SK-N-MC (cell line): ENCODE data around the gene CDC40.
"Not testable (repeated sequence)": the region's sequence is repeated elsewhere in the genome, so short reads cannot be mapped to it uniquely, and the experiment has no call there.

Source experiments
- DNase-seq: peaks from one replicate; pipeline ENCODE4 v3.0.0-alpha.2; 2011; ENCODE audit warnings: low read depth, low spot score
- H3K27ac ChIP-seq: fragments of 200-600 bp; sonication (generic); 2 replicates; pipeline ENCODE4 v1.5.1; 2016; ENCODE audit warnings: mixed run types
- H3K36me3 ChIP-seq: fragments of 200-600 bp; sonication (generic); 2 replicates; pipeline ENCODE4 v1.6.1; 2017; ENCODE audit warnings: antibody characterized with exemption, low read length, mixed read lengths; ENCODE audit not compliant: insufficient read depth
- H3K4me3 ChIP-seq: fragments of 200-600 bp; sonication (generic); 2 replicates; pipeline ENCODE4 v1.5.1; 2016
- H3K9ac ChIP-seq: fragments of 200-600 bp; sonication (generic); 2 replicates; pipeline ENCODE4 v1.8.0; 2017; ENCODE audit warnings: mixed run types, mixed read lengths; ENCODE audit not compliant: insufficient read length
- H3K9me3 ChIP-seq: fragments of 200-600 bp; sonication (generic); 2 replicates; pipeline ENCODE4 v1.6.1; 2017; ENCODE audit warnings: low read depth, mild to moderate bottlenecking, antibody characterized with exemption, low read length, moderate library complexity, mixed read lengths
- EZH2 ChIP-seq: fragments of 200-600 bp; sonication (generic); IDR thresholded peaks from one replicate; pipeline ENCODE4 v1.6.1; 2017; ENCODE audit warnings: antibody characterized with exemption
- FOXP2 ChIP-seq: optimal IDR thresholded peaks from 2 replicates; pipeline ENCODE3; 2011; ENCODE audit warnings: mild to moderate bottlenecking, moderate library complexity; ENCODE audit not compliant: insufficient read depth; ENCODE audit errors: extremely low read length, control extremely low read depth
- POLR2AphosphoS5 ChIP-seq: IDR thresholded peaks from 2 replicates; pipeline ENCODE4 v1.6.1; 2012; ENCODE audit warnings: mild to moderate bottlenecking, low read depth, low read length, borderline replicate concordance

CDC40 gene

DNA sequence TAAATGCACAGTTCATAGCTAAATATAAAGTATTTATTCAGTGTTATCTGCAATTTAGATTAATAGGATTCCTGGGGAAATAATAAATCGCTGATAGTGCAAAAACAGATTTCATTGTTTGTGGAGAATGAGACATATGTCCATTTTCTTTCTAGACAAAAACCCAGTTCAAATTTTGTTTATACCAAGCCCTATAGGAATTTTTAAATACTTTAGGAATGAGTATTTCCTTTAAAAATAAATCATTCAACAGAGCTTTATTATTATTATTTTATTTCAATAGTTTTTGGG is 91.5 kb downstream of the CDC40 start:
- peaks cover 13% of the 10 kb centered on the region for H3K36me3 ChIP-seq
- H3K9ac ChIP-seq, result no peak overlapping the region
- TF ChIP-seq POLR2AphosphoS5 (no peak), EZH2 (no peak), FOXP2 (no peak)
- H3K27ac ChIP-seq, result no peak overlapping the region
- DNase-seq, result no peak
- H3K9me3 ChIP-seq, result peaks cover 9% of the 10 kb centered on the region; the same call in 1 of the 2 replicates
- H3K4me3 ChIP-seq, result no peak overlapping the region

DNA sequence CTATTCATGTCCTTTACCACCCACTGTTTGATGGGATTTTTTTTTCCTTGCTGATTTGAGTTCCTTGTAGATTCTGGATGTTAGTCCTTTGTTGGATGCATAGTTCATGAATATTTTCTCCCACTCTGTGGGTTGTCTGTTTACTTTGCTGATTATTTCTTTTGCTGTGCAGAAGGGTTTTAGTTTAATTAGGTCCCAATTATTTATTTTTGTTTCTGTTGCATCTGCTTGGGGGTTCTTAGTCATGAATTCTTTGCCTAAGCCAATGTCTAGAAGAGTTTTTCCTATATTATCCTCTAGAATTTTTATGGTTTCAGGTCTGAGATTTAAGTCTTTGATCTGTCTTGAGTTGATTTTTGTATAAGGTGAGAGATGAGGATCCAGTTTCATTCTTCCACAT is 92.6 kb downstream of the CDC40 start:
- peaks cover 12% of the 10 kb centered on the region for H3K36me3 ChIP-seq
- H3K9me3 ChIP-seq, H3K9ac ChIP-seq, DNase-seq, H3K27ac ChIP-seq, H3K4me3 ChIP-seq: not testable (repeated sequence)

DNA sequence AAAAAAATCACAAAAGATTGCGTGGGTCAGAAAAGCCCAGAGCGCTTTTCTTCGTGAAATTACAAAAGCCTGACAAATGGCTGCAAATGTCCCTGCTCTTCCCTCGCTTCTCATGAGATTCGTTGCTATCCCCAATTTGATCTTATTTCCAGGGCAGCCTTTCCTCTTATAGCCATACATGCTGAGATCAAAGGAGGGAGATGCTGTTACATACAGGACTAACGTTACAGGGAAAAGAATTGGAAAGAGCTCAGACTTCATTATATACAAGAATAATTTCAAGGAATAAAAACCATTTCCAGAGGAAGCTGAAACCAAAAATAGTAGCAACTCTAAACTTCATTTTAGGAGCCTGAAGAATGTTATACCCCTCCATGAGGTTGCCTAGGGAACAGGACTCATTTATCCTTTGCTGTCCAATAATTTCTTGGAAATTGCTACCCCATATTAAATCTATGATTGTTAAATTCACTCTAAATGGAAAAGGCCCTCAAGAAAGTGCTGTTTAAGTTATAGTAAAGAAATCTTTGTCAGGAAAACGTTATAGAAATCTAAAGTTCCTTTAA is 97.0 kb downstream of the CDC40 start:
- TF ChIP-seq POLR2AphosphoS5 (no peak), FOXP2 (no peak), EZH2 (no peak)
- no peaks in the 10 kb centered on the region; the same call in 1 of the 2 replicates for H3K9me3 ChIP-seq
- H3K4me3 ChIP-seq, result no peak overlapping the region

More for the DNA sequence above, 97.0 kb downstream of the CDC40 start:
- Histone ChIP-seq H3K36me3 (no peaks in the 10 kb centered on the region), H3K9ac (no peak overlapping the region), H3K27ac (peak overlapping the region; percentile 55)
- no peak for DNase-seq
